Measurements from ENCODE around the gene DPY19L2.
"Not testable (repeated sequence)": the region's sequence is repeated elsewhere in the genome, so short reads cannot be mapped to it uniquely, and the experiment has no call there.

The DPY19L2 gene

DNA sequence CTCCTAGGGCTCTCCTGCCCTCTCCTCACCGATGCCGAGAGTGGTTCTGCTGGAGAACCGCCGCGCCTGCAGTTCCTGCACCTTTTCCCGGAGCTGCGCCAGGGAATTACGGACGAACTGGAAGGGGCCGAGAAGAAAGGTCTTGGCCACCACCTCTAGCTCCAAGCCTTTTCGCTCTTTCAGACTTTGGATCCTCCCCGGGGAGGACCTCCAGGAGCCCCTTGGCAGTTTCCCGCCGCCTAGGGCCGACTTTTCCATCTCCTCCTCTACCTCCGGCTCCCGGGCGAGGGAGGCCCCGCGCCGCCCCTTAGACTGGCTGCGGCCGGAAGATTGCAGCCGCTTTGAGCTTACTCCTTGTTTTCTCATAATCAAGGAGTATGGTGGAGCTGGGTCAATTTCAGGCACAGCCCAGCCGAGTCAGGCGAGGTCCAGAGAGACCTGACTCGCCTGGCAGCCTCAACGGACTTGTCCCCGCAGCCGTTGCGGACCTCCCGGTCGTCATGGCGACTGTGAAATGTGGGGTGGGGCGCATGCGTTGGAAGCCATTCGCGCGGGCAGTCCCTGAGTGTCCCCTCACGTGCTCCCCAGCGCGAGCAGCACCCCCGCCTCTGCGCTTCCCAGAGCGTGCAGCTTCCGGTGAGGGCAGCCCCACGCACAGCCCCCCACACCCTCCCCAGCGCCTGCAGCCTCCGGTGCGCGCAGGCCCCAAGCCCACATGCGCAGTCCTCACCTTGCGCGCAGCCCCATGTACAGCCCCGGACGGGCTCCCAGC lies at the start of gene DPY19L2:
Gene DPY19L2 (minus strand): TSS at position 466 of the 772 bp plus-strand sequence. CDS start 100 bp downstream, at position 366.
- no peaks in the 10 kb centered on the region for H3K4me1 ChIP-seq (ENCODE audit: control insufficient read depth, insufficient read depth, low read length)
- H3K36me3 ChIP-seq (ENCODE audit: control insufficient read depth, insufficient read depth, low read length), result no peaks in the 10 kb centered on the region
- peak within 1 kb of the TSS; percentile 60 for H3K4me3 ChIP-seq (ENCODE audit: low read length)
- H3K9me3 ChIP-seq (ENCODE audit: control insufficient read depth, low read length), result no peaks in the 10 kb centered on the region
- H3K27me3 ChIP-seq (ENCODE audit: control insufficient read depth, insufficient read depth, low read length), result peaks cover 15% of the 10 kb centered on the region
- peak within 1 kb of the TSS; percentile 53 for H3K9ac ChIP-seq (ENCODE audit: low read length)

DNA sequence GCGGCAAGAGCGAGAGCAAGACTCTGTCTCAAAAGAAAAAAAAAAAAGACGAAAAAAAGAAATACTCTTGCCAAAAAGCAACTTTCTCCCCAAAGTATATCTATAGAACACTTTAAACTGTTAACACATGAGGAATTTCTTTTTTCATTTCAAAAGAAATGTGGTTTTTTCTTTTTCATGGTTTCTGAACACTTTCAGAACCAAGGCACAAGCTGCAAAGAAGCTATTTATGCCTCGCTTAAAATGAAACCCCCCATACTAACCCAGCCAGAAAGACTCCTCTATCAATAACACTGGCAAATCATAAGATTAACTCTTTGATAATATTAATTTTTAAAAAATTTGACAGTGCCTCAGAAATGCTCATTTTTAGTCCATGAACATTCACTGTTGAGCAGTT lies 48.6 kb upstream of the DPY19L2 start:
- not testable (repeated sequence) for H3K9ac ChIP-seq (ENCODE audit: low read length); H3K4me3 ChIP-seq (ENCODE audit: low read length); H3K4me1 ChIP-seq (ENCODE audit: control insufficient read depth, insufficient read depth, low read length); H3K9me3 ChIP-seq (ENCODE audit: control insufficient read depth, low read length); H3K27me3 ChIP-seq (ENCODE audit: control insufficient read depth, insufficient read depth, low read length); H3K36me3 ChIP-seq (ENCODE audit: control insufficient read depth, insufficient read depth, low read length)

DNA sequence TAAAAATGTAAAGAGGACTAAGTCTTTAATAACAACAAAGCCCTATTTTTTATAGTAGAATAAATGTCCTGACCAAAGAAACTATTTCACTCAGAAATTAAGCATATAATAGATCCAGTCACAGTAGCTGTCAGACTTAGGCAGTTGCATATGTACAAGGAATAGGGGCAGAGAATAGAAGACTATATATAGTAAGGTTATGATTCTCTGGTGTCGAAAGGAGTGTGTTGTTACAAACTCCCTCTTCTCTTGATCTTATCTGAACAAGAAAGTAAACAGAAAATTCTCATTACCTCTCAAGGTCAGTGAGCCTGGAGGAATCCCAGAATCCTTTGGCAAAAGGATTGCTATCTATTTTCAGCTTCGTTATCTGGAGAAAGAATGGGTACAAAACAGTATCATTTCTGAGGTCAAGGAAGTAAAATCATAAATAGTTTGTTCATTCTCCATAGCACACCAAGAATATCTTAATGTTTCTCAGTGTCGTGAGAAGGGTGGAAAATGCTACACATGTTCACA lies 46.9 kb upstream of the DPY19L2 start:
- not testable (repeated sequence) for H3K9ac ChIP-seq (ENCODE audit: low read length); H3K9me3 ChIP-seq (ENCODE audit: control insufficient read depth, low read length); H3K36me3 ChIP-seq (ENCODE audit: control insufficient read depth, insufficient read depth, low read length); H3K4me3 ChIP-seq (ENCODE audit: low read length); H3K27me3 ChIP-seq (ENCODE audit: control insufficient read depth, insufficient read depth, low read length); H3K4me1 ChIP-seq (ENCODE audit: control insufficient read depth, insufficient read depth, low read length)

DNA sequence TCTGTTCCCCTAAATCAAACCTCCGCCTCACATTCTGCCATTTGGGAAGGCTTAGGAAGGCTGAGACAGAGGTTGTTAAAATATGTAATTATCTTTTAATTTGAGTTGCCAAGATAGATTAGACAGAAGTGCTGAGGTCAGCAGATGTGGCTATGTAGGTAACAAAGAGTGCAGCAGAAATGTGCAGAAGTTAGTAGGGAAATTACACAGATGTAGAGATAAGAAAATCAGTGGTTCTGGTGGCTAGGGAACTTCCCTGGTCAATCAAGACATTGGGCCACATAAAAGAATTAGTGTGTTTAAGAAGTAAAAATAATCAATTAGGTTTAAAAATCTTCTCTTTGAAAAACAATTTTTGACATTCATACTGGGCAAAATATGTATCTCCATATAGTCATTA lies 46.1 kb upstream of the DPY19L2 start:
- not testable (repeated sequence) for H3K27me3 ChIP-seq (ENCODE audit: control insufficient read depth, insufficient read depth, low read length); H3K4me1 ChIP-seq (ENCODE audit: control insufficient read depth, insufficient read depth, low read length); H3K9me3 ChIP-seq (ENCODE audit: control insufficient read depth, low read length); H3K4me3 ChIP-seq (ENCODE audit: low read length); H3K9ac ChIP-seq (ENCODE audit: low read length); H3K36me3 ChIP-seq (ENCODE audit: control insufficient read depth, insufficient read depth, low read length)

DNA sequence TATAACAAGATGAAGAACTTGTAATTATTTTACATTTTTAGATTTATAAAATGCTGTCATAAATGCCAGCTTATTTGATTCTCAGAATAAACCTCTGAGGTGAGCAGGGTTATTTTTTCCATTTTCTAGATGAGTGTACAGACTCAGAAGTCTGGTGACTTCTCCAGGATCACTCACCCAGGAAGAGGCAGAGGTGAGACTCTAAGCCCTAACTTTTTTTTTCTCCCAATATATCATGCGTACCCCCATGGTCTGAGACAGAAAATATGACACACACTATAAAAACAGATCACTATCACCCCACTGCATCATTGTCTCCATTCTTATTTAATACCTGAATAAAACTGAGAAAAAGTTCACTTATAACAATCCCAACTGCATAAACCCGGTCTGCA lies 45.4 kb upstream of the DPY19L2 start:
- H3K4me3 ChIP-seq (ENCODE audit: low read length); H3K27me3 ChIP-seq (ENCODE audit: control insufficient read depth, insufficient read depth, low read length); H3K4me1 ChIP-seq (ENCODE audit: control insufficient read depth, insufficient read depth, low read length); H3K36me3 ChIP-seq (ENCODE audit: control insufficient read depth, insufficient read depth, low read length); H3K9ac ChIP-seq (ENCODE audit: low read length); H3K9me3 ChIP-seq (ENCODE audit: control insufficient read depth, low read length): not testable (repeated sequence)

DNA sequence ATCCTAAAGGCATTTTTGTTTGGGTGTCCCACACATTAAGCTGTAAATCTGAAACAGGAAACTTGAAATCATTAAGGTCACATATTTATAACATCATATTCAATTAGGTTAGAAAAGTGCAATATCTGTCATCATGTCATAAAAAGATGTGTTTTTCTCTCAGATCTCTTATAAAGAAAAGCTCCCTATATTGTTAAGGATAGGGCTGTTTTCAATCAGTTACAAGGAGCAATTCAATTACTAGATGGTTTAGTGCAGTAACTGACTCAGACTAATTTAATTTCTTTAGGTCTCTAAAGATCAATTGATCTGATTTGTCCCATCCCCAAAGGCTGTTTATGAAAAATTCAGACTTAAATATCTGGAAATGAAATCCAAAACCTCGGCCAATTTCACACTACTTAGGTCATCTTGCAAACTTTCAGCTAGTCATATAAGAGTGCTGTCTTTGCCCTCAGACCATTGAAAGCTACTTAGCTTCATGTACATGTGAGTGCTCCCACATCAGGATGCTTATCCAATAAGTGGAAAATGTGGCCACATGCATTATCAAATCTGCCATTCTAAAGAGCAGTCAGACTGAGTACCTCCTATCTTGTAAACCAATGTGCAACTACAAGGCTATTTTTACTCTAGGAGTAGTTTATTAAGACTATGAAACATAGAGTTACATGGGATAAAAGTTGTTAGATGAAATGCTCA lies 44.8 kb upstream of the DPY19L2 start:
- not testable (repeated sequence) for H3K36me3 ChIP-seq (ENCODE audit: control insufficient read depth, insufficient read depth, low read length); H3K9ac ChIP-seq (ENCODE audit: low read length); H3K27me3 ChIP-seq (ENCODE audit: control insufficient read depth, insufficient read depth, low read length); H3K4me3 ChIP-seq (ENCODE audit: low read length); H3K4me1 ChIP-seq (ENCODE audit: control insufficient read depth, insufficient read depth, low read length); H3K9me3 ChIP-seq (ENCODE audit: control insufficient read depth, low read length)

DNA sequence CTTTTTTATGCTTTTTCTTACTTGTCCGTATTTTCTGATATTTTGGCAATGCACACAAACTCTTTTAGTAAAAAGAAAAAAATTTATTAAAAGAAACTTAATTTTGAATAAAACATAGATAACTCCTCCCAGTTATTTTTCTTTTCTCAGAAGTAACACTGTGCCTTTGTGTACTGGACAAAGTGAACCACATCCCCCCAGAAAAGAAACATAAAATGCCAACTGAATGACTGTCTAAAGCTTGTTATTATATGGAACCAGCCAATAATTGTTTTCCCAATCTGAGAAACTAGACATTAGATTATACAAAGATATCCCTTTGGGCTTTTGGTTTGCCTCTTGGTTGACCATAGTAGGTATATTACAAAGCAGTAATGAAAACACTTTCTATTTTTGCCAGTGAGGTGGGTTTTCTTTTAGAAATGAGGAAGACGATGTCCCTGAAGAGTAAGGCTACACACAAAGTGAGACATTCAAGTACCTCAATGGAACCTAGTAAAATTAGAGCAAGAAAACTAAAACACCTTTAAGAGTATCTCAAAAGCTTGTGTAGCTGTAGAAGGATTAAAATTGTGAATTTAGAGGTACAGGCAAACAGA lies 44.2 kb upstream of the DPY19L2 start:
- H3K27me3 ChIP-seq (ENCODE audit: control insufficient read depth, insufficient read depth, low read length); H3K4me1 ChIP-seq (ENCODE audit: control insufficient read depth, insufficient read depth, low read length); H3K9me3 ChIP-seq (ENCODE audit: control insufficient read depth, low read length); H3K36me3 ChIP-seq (ENCODE audit: control insufficient read depth, insufficient read depth, low read length); H3K4me3 ChIP-seq (ENCODE audit: low read length); H3K9ac ChIP-seq (ENCODE audit: low read length): not testable (repeated sequence)

DNA sequence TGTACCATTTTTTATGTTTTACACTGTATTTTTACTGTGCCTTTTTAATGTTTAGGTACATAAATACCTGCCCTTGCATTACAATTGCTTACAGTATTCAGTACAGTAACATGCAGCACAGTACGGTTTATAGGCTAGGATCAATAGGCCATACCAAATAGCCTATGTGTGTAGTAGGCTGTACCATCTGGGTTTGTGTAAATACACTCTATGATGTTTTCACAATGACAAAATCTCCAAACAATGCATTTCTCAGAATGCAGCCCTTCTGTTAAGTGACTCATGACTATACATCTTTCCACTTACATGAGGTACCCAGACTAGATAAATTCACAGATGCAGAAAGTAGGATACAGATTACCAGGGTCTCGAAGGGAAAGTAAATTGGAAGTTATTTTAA lies 43.0 kb upstream of the DPY19L2 start:
- not testable (repeated sequence) for H3K4me3 ChIP-seq (ENCODE audit: low read length); H3K36me3 ChIP-seq (ENCODE audit: control insufficient read depth, insufficient read depth, low read length); H3K27me3 ChIP-seq (ENCODE audit: control insufficient read depth, insufficient read depth, low read length); H3K9ac ChIP-seq (ENCODE audit: low read length); H3K4me1 ChIP-seq (ENCODE audit: control insufficient read depth, insufficient read depth, low read length); H3K9me3 ChIP-seq (ENCODE audit: control insufficient read depth, low read length)

DNA sequence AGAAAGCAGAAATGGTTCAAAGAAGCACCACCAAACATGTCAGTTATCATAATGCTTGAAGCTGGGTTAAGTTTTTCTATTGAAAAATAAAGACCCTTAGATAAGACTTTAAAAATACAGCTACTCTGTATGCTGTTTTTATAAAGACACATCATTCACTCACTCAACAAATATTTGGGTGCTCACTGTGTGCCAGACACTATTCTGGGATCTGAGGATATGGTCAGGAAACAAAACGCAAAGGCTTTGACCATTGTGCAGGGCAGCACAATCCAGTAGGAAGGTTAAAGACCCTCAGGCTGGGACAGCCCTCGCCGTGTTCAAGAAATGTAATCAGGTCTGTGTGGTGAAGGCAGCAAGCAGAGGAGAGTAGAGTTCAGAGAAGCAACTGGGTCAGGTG lies 38.0 kb upstream of the DPY19L2 start:
- H3K27me3 ChIP-seq (ENCODE audit: control insufficient read depth, insufficient read depth, low read length), result no peaks in the 10 kb centered on the region
- H3K9me3 ChIP-seq (ENCODE audit: control insufficient read depth, low read length), result no peaks in the 10 kb centered on the region
- H3K4me3 ChIP-seq (ENCODE audit: low read length), result no peak overlapping the region
- no peaks in the 10 kb centered on the region for H3K4me1 ChIP-seq (ENCODE audit: control insufficient read depth, insufficient read depth, low read length)
- H3K36me3 ChIP-seq (ENCODE audit: control insufficient read depth, insufficient read depth, low read length), result no peaks in the 10 kb centered on the region
- no peak overlapping the region for H3K9ac ChIP-seq (ENCODE audit: low read length)

DNA sequence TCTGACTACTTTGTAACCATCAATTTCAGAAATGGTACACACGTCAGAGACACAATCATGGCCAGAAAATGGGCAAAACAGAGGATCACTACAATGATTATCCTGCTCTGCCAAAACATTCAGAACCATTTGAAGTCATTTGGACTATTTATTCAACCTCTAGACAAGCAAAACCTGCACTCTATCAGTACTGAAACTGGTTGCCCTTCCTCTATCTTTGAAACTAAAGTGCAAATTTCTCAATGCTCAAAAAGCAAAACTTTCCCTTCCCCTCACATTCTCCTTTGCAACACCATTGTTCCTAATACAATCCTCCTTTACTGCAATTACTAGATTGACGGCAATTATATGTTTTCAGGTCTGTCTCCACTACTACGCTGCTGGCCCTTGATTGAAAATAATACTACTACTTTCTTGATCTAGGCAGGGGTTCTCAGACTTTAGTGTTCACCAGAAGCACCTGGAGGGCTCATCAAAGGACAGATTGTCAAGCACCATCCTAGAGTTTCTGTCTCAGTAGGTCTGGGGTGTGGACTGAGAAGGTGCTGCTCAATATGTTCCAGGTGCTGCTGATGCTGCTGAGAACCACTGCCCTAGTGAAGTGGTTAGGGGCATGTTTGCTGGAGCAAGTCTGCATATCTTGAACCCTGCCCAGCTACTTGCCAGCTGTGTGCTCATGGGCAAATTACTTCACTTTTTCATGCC lies 31.5 kb upstream of the DPY19L2 start:
- H3K9me3 ChIP-seq (ENCODE audit: control insufficient read depth, low read length); H3K9ac ChIP-seq (ENCODE audit: low read length); H3K36me3 ChIP-seq (ENCODE audit: control insufficient read depth, insufficient read depth, low read length); H3K27me3 ChIP-seq (ENCODE audit: control insufficient read depth, insufficient read depth, low read length); H3K4me3 ChIP-seq (ENCODE audit: low read length); H3K4me1 ChIP-seq (ENCODE audit: control insufficient read depth, insufficient read depth, low read length): not testable (repeated sequence)

DNA sequence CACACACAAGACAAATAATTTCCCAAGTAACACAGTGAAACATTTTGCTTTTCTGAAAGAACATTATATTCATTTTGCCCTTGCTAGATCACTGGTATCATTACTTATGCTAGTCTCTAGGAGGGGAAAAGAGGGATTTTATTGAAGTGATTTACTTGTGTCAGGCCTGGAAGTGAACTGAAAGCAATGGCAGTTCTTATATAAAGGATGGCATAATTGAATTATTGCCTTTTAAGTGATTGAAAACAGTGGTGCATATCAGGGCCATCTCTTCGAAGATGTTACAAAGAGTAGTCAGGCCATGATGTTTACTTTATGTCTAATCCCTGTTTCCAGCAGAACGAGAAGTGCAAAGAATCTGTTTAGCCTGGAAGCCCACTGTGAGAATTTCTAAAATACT lies 30.7 kb upstream of the DPY19L2 start:
- H3K4me1 ChIP-seq (ENCODE audit: control insufficient read depth, insufficient read depth, low read length); H3K9ac ChIP-seq (ENCODE audit: low read length); H3K27me3 ChIP-seq (ENCODE audit: control insufficient read depth, insufficient read depth, low read length); H3K36me3 ChIP-seq (ENCODE audit: control insufficient read depth, insufficient read depth, low read length); H3K4me3 ChIP-seq (ENCODE audit: low read length); H3K9me3 ChIP-seq (ENCODE audit: control insufficient read depth, low read length): not testable (repeated sequence)

DNA sequence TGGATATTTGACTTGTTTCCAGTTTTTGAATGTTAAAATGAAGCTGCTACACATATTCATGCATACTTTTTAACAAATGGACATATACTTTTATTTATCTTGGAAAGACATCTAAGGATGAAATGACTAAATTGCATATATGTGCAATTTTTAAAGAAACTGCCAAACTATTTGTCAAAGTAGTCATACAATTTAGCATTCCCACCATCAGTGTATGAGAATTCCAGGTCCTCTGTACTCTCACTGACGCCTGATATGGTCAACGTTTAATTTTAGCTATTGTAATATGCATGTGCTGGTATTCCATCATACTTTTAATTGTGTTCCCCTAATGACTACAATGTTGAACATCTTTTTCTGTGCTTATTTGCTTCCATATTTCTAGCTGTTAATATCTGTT lies 22.5 kb upstream of the DPY19L2 start:
- not testable (repeated sequence) for H3K36me3 ChIP-seq (ENCODE audit: control insufficient read depth, insufficient read depth, low read length); H3K9ac ChIP-seq (ENCODE audit: low read length); H3K9me3 ChIP-seq (ENCODE audit: control insufficient read depth, low read length); H3K27me3 ChIP-seq (ENCODE audit: control insufficient read depth, insufficient read depth, low read length); H3K4me1 ChIP-seq (ENCODE audit: control insufficient read depth, insufficient read depth, low read length); H3K4me3 ChIP-seq (ENCODE audit: low read length)

All from mucosa of stomach (tissue), 1 donor.